Stomach smooth muscle (tissue), 2 donors: ENCODE results near the gene TRAF3.

ENCODE experiments used
- H3K27ac ChIP-seq: one replicate; pipeline ENCODE4 v1.7.0; 2013; ENCODE audit warnings: mild to moderate bottlenecking, low read length, inconsistent platforms
- H3K27me3 ChIP-seq, 2 donors: one replicate each; pipeline ENCODE4 v1.7.0; 2013; ENCODE audit warnings: low read length in 2 of 2; ENCODE audit not compliant: insufficient read depth in 2 of 2, control insufficient read depth in 1 of 2
- H3K36me3 ChIP-seq, 2 donors: one replicate each; pipeline ENCODE4 v1.7.0; 2013; ENCODE audit warnings: low read length in 2 of 2; ENCODE audit not compliant: control insufficient read depth in 2 of 2, insufficient read depth in 2 of 2
- H3K4me1 ChIP-seq: one replicate; pipeline ENCODE4 v1.7.0; 2013; ENCODE audit warnings: low read length; ENCODE audit not compliant: control insufficient read depth, insufficient read depth
- H3K4me3 ChIP-seq, 2 donors: one replicate each; pipeline ENCODE4 v1.7.0; 2013; ENCODE audit warnings: low read length in 2 of 2
- H3K9ac ChIP-seq, 2 donors: one replicate each; pipeline ENCODE4 v1.7.0; 2013; ENCODE audit warnings: low read length in 2 of 2, mild to moderate bottlenecking in 1 of 2
- H3K9me3 ChIP-seq, 2 donors: one replicate each; pipeline ENCODE4 v1.7.0; 2013; ENCODE audit warnings: low read length in 2 of 2; ENCODE audit not compliant: control insufficient read depth in 2 of 2
- donor health status: healthy.
- donor health status: Pancreatic carcinoma.

Gene TRAF3

GRCh38 chr14:102736956-102737355 is 40.3 kb upstream of the TRAF3 start:
- Histone ChIP-seq H3K4me1 (no peaks in the 10 kb centered on the region), H3K9ac (no peak overlapping the region), H3K36me3 (peaks cover 0 to 9% of the 10 kb centered on the region in 2 donors), H3K27me3 (no peaks in the 10 kb centered on the region), H3K4me3 (no peak overlapping the region), H3K9me3 (peaks cover 0 to 7% of the 10 kb centered on the region in 2 donors), H3K27ac (no peak overlapping the region)

GRCh38 chr14:102737402-102738372 is 39.6 kb upstream of the TRAF3 start:
- Histone ChIP-seq H3K4me1 (no peaks in the 10 kb centered on the region), H3K27me3 (no peaks in the 10 kb centered on the region), H3K27ac (no peak overlapping the region), H3K4me3 (no peak overlapping the region), H3K36me3 (peaks cover 0 to 7% of the 10 kb centered on the region in 2 donors), H3K9ac (no peak overlapping the region), H3K9me3 (peaks cover 0 to 9% of the 10 kb centered on the region in 2 donors)

GRCh38 chr14:102738373-102739189 is 38.7 kb upstream of the TRAF3 start:
- no peaks in the 10 kb centered on the region for H3K4me1 ChIP-seq
- H3K9me3 ChIP-seq, result peaks cover 0 to 9% of the 10 kb centered on the region in 2 donors
- peaks cover 0 to 5% of the 10 kb centered on the region in 2 donors for H3K36me3 ChIP-seq
- no peak overlapping the region for H3K4me3 ChIP-seq
- H3K27ac ChIP-seq, result no peak overlapping the region
- no peak overlapping the region for H3K9ac ChIP-seq
- H3K27me3 ChIP-seq, result no peaks in the 10 kb centered on the region

GRCh38 chr14:102739190-102739469 is 38.1 kb upstream of the TRAF3 start:
- no peaks in the 10 kb centered on the region for H3K4me1 ChIP-seq

GRCh38 chr14:102746634-102747438 is 30.4 kb upstream of the TRAF3 start:
- peaks cover 0 to 3% of the 10 kb centered on the region in 2 donors for H3K9me3 ChIP-seq
- H3K27ac ChIP-seq, result no peak overlapping the region
- H3K4me3 ChIP-seq, result no peak overlapping the region
- H3K9ac ChIP-seq, result no peak overlapping the region
- peaks cover 0 to 2% of the 10 kb centered on the region in 2 donors for H3K36me3 ChIP-seq
- H3K4me1 ChIP-seq, result no peaks in the 10 kb centered on the region
- no peaks in the 10 kb centered on the region for H3K27me3 ChIP-seq

More at GRCh38 chr14:102739190-102739469, 38.1 kb upstream of the TRAF3 start:
- peaks cover 0 to 5% of the 10 kb centered on the region in 2 donors for H3K36me3 ChIP-seq
- H3K27me3 ChIP-seq, result no peaks in the 10 kb centered on the region
- peaks cover 0 to 9% of the 10 kb centered on the region in 2 donors for H3K9me3 ChIP-seq
- H3K27ac ChIP-seq, result no peak overlapping the region
- no peak overlapping the region for H3K4me3 ChIP-seq
- no peak overlapping the region for H3K9ac ChIP-seq

GRCh38 chr14:102748806-102749205 is 28.4 kb upstream of the TRAF3 start:
- H3K27me3 ChIP-seq, result no peaks in the 10 kb centered on the region
- peaks cover 0 to 2% of the 10 kb centered on the region in 2 donors for H3K36me3 ChIP-seq
- no peaks in the 10 kb centered on the region for H3K9me3 ChIP-seq
- no peak overlapping the region for H3K9ac ChIP-seq
- H3K4me1 ChIP-seq, result no peaks in the 10 kb centered on the region
- no peak overlapping the region for H3K27ac ChIP-seq
- H3K4me3 ChIP-seq, result no peak overlapping the region

- Histone ChIP-seq H3K9me3 (no peaks in the 10 kb centered on the region), H3K4me3 (no peak overlapping the region), H3K27me3 (no peaks in the 10 kb centered on the region), H3K27ac (no peak overlapping the region), H3K4me1 (no peaks in the 10 kb centered on the region), H3K9ac (no peak overlapping the region), H3K36me3 (peaks cover 0 to 2% of the 10 kb centered on the region in 2 donors)
Observed at GRCh38 chr14:102749393-102750305, 27.6 kb upstream of the TRAF3 start.

GRCh38 chr14:102750376-102750775 is 26.9 kb upstream of the TRAF3 start:
- H3K4me1 ChIP-seq, result no peaks in the 10 kb centered on the region
- no peak overlapping the region for H3K27ac ChIP-seq
- H3K4me3 ChIP-seq, result no peak overlapping the region
- peaks cover 0 to 2% of the 10 kb centered on the region in 2 donors for H3K36me3 ChIP-seq
- no peaks in the 10 kb centered on the region for H3K27me3 ChIP-seq
- no peaks in the 10 kb centered on the region for H3K9me3 ChIP-seq
- H3K9ac ChIP-seq, result no peak overlapping the region

- peaks cover 0 to 2% of the 10 kb centered on the region in 2 donors for H3K36me3 ChIP-seq
- no peaks in the 10 kb centered on the region for H3K27me3 ChIP-seq
- H3K27ac ChIP-seq, result no peak overlapping the region
- H3K4me1 ChIP-seq, result no peaks in the 10 kb centered on the region
- H3K9me3 ChIP-seq, result no peaks in the 10 kb centered on the region
- no peak overlapping the region for H3K9ac ChIP-seq
- H3K4me3 ChIP-seq, result no peak overlapping the region
Observed at GRCh38 chr14:102751088-102751487, 26.2 kb upstream of the TRAF3 start.
